ENCODE measurements around the gene FBXL2.

Gene FBXL2

DNA sequence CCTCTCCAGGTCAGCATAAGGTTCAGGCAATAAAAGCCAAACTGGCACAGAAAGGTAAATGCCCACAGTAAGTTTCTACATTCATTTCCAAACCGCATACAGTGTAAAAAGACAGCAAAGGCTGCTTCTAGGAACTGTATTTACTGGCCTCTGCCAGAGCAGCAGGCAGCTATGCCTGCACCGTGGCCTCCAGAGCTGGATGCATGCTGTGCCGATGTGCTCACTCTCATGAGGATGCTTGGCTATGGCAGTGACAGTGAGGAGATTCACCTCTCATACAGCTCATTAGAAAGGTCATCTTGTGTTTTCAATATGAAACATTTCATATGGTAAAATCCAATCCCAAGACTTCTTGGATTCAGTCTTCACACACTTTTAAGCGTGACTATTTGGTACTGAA, 112.7 kb downstream of the FBXL2 start:
- H3K4me3 ChIP-seq (replicated peaks; ENCODE audit: low read depth, low read length) = no peak overlapping the region
- TF ChIP-seq, protein P1, sequence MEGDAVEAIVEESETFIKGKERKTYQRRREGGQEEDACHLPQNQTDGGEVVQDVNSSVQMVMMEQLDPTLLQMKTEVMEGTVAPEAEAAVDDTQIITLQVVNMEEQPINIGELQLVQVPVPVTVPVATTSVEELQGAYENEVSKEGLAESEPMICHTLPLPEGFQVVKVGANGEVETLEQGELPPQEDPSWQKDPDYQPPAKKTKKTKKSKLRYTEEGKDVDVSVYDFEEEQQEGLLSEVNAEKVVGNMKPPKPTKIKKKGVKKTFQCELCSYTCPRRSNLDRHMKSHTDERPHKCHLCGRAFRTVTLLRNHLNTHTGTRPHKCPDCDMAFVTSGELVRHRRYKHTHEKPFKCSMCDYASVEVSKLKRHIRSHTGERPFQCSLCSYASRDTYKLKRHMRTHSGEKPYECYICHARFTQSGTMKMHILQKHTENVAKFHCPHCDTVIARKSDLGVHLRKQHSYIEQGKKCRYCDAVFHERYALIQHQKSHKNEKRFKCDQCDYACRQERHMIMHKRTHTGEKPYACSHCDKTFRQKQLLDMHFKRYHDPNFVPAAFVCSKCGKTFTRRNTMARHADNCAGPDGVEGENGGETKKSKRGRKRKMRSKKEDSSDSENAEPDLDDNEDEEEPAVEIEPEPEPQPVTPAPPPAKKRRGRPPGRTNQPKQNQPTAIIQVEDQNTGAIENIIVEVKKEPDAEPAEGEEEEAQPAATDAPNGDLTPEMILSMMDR (IDR thresholded peaks at IDR 0.05; ENCODE audit: low read depth, low read length, missing control alignments) = no peak
- DNase-seq (ENCODE audit: extremely low read depth, low read depth) = no peak

DNA sequence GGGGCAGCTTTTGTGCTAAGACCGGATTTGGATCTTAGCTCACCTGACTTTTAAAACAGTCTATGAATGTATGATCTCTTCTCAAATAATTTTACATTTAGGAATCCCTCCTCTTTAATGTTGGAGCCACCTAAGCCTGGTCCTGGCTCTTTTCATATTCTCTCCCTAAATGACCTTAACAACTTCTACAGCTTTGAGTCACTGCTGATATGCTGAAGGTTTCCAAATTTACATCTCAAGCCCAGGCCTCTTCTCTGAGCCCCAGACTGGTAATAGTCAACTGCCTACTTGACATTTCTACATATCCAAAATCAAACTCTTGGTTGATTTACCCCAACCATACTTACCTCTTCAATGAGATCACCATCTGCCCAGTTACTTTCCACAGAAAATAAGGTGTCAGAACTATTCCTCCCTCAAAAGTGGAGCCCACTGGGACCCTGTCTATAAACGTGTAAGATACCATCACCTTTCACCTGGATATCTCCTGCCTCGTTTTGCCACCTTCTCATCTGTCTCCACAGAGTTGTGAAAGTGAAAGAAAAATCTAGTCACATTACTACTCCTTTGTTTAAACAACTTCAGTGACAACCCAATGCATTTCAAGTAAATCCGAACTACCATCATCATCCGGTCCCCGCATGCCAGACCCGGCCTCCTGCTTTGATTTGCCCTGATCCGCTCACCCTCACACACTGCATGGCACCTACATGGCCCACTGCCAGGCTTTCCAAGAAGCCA, 114.2 kb downstream of the FBXL2 start:
- TF ChIP-seq, protein P1 (IDR thresholded peaks at IDR 0.05; ENCODE audit: low read depth, low read length, missing control alignments) = no peak
- no peak for DNase-seq (ENCODE audit: extremely low read depth, low read depth)
- H3K4me3 ChIP-seq (replicated peaks; ENCODE audit: low read depth, low read length) = no peak overlapping the region

DNA sequence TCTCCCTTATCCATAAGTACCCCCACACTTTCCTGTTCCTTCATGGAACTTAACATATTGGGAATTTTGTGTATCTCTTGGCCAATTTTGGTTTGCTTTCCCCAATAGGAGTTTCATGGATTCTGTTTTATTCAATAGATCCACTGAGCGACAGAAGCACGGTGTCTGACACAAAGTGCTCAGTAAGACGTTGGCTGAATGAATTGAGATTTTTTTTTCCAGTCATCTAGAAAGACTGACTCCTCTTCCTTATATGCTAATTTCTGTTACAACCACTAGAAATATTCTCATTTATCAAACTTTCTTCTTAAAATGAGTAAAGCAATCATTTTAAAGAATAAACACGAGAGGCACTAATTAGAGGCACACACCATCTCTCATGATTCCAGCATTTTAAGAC, 114.9 kb downstream of the FBXL2 start:
- no peak for DNase-seq (ENCODE audit: extremely low read depth, low read depth)
- H3K4me3 ChIP-seq (replicated peaks; ENCODE audit: low read depth, low read length) = no peak overlapping the region
- TF ChIP-seq, protein P1 (IDR thresholded peaks at IDR 0.05; ENCODE audit: low read depth, low read length, missing control alignments) = no peak

DNA sequence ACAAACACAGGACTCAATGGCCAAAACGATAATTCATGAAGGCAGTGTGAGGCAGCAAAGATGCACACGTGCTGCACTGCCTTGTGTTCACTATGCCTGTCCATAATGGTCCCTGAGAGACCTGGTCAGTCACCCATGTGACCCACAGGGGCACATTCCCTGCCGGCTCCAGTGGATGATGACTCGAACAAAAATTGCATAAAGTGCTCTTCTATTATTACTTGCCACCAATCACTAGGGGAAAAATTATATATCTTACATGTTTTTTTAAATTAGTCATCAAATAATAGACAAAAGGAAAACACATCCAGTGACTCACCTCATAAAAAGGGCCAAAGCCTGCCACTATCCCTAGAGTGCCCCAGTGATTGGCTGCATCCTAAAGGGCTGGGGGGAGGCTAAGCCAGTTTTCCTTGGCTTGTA, 115.5 kb downstream of the FBXL2 start:
- peak; percentile 84 for DNase-seq (ENCODE audit: extremely low read depth, low read depth)
- H3K4me3 ChIP-seq (replicated peaks; ENCODE audit: low read depth, low read length) = no peak overlapping the region
- TF ChIP-seq, protein P1 (IDR thresholded peaks at IDR 0.05; ENCODE audit: low read depth, low read length, missing control alignments) = no peak

DNA sequence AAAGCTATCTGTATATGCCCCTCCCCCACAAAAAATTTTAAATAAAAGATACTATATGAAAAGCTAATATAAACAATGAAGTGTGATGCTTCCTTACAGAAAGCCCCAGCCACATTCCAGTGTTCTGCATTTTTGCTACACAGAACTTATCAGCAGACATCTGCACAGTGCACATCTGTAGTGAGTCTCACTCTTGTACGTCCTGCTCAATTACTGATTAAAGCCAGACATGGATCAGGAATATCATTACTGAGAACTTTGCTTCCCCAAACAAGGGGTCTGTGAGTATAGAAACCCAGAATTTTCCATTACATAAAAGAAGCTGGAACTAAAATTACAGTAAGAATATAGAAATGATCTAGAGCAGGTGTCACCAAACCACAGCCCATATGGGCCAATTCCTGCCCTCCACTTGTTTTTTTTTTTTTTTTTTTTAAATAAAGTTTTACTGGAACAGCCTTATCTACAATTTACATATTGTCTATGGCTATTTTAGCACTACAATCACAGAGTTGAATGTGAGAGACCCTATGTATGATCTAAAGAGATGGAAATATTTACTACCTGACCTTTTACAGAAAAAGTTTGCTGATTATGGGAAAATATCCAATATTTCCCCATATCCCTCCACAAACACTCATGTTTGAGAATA, 117.3 kb downstream of the FBXL2 start:
- peak; percentile 27 for DNase-seq (ENCODE audit: extremely low read depth, low read depth)
- H3K4me3 ChIP-seq (replicated peaks; ENCODE audit: low read depth, low read length) = no peak overlapping the region
- TF ChIP-seq, protein P1 (IDR thresholded peaks at IDR 0.05; ENCODE audit: low read depth, low read length, missing control alignments) = no peak

DNA sequence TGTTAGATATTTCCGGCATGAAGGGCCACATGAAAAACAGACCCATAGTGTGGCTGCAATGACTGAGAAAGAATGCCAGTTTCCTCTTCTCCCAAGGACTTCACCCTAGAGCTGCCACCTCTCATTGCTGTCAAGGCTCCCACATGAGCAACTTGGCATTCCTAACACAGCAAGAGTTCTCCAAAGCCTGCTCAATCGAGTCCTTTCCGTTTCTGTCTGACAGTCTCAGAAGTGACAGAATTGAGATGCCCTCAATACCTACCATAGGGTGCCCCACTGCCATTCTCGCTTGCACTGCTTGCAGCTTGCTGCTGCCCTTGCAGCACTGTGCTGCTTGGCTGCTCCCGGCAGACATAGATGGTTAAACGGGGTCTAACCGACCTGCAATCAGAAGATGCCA, 118.7 kb downstream of the FBXL2 start:
- DNase-seq (ENCODE audit: extremely low read depth, low read depth) = no peak
- TF ChIP-seq, protein P1 (IDR thresholded peaks at IDR 0.05; ENCODE audit: low read depth, low read length, missing control alignments) = no peak

More for the DNA sequence above, 118.7 kb downstream of the FBXL2 start:
- H3K4me3 ChIP-seq (replicated peaks; ENCODE audit: low read depth, low read length) = no peak overlapping the region

Measured in HFF-Myc (cell line).